HepG2 (cell line): ENCODE results near the gene MTRR.

Source experiments
- ADNP ChIP-seq: sonication (generic); formaldehyde crosslinking; IDR thresholded peaks from 2 replicates; pipeline ENCODE4 v1.4.0; 2020; ENCODE audit warnings: missing genetic modification reagents
- CBFB ChIP-seq: sonication (generic); formaldehyde crosslinking; IDR thresholded peaks from 2 replicates; pipeline ENCODE4 v1.4.0; 2020; ENCODE audit warnings: missing genetic modification reagents
- NR3C1 ChIP-seq: sonication (generic); formaldehyde crosslinking; IDR thresholded peaks from 2 replicates; pipeline ENCODE4 v1.4.0; 2020; ENCODE audit warnings: missing genetic modification reagents
- POLR2A ChIP-seq, 2 experiments: IDR thresholded peaks; 2 replicates each; pipeline ENCODE4 v1.6.1; 2011; ENCODE audit warnings: low read depth in 2 of 2, low read length in 2 of 2, mild to moderate bottlenecking in 1 of 2, moderate library complexity in 1 of 2; ENCODE audit not compliant: insufficient read depth in 1 of 2
- REPIN1 ChIP-seq: sonication (generic); formaldehyde crosslinking; IDR thresholded peaks from 2 replicates; pipeline ENCODE4 v1.8.0; 2022; ENCODE audit warnings: missing genetic modification reagents, low read depth, mild to moderate bottlenecking, borderline replicate concordance
- SRY ChIP-seq: sonication (generic); formaldehyde crosslinking; IDR thresholded peaks from 2 replicates; pipeline ENCODE4 v1.8.0; 2022; ENCODE audit warnings: mild to moderate bottlenecking, missing genetic modification reagents
- TCF7L2 ChIP-seq: IDR thresholded peaks from 2 replicates; pipeline ENCODE4 v1.6.1; 2011; ENCODE audit warnings: mild to moderate bottlenecking, low read depth, low read length, moderate library complexity
- TRIM24 ChIP-seq: sonication (generic); formaldehyde crosslinking; IDR thresholded peaks from 2 replicates; pipeline ENCODE4 v1.8.0; 2022; ENCODE audit warnings: mild to moderate bottlenecking, missing genetic modification reagents
- ZBTB7A ChIP-seq: sonication (generic); formaldehyde crosslinking; IDR thresholded peaks from 2 replicates; pipeline ENCODE4 v1.8.0; 2022; ENCODE audit warnings: mild to moderate bottlenecking, missing genetic modification reagents
- ZFP36 ChIP-seq: fragments of 150-350 bp; IDR thresholded peaks from 2 replicates; pipeline ENCODE4 v1.6.1; 2018; ENCODE audit warnings: borderline replicate concordance, low read length, low read depth; ENCODE audit not compliant: partially characterized antibody
- TF ChIP-seq, protein P1 (sequence below): IDR thresholded peaks from 2 replicates; pipeline ENCODE4 v1.6.1; 2012; ENCODE audit warnings: inconsistent platforms

- TF ChIP-seq POLR2A (IDR thresholded peaks at IDR 0.05; ENCODE audit: insufficient read depth in 1 of 2, low read depth in 2 of 2, low read length in 2 of 2) (no peak), REPIN1 (CRISPR knock-in tag) (no peak), ADNP (CRISPR knock-in tag) (no peak), ZFP36 (no peak), TCF7L2 (no peak), ZBTB7A (no peak), TRIM24 (CRISPR knock-in tag) (no peak), SRY (CRISPR knock-in tag) (no peak), CBFB (CRISPR knock-in tag) (no peak), NR3C1 (no peak)
- TF ChIP-seq, protein P1, sequence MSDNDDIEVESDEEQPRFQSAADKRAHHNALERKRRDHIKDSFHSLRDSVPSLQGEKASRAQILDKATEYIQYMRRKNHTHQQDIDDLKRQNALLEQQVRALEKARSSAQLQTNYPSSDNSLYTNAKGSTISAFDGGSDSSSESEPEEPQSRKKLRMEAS: no peak
These were observed 58.8 kb downstream of the MTRR start for GRCh38 chr5:7927466-7928375.
